ENCODE measurements around the gene SSRP1. TPM values are rescaled to one million over a fixed set of nuclear protein-coding genes. Genes with fewer than 3 reads are reported as not detected.
A peak's percentile ranks its signal among the peaks of the same experiment; 100 is the strongest.

Gene SSRP1
- total and polyA plus RNA-seq, 2 of the 4 experiments (the other 2 are of a cell fraction) = 106 to 146 TPM

GRCh38 chr11:57349491-57350274, 14.0 kb upstream of the SSRP1 start:
- Histone ChIP-seq H3K27ac (ENCODE audit: insufficient read depth, low read length) (no peak overlapping the region), H3K9ac (ENCODE audit: low read depth, low read length) (no peak overlapping the region), H4K20me1 (ENCODE audit: insufficient read depth, low read length) (no peaks in the 10 kb centered on the region), H3K18ac (ENCODE audit: low read depth, low read length) (no peak overlapping the region), H2BK5ac (ENCODE audit: low read depth, low read length, poor library complexity, severe bottlenecking) (no peak overlapping the region), H3K23ac (ENCODE audit: low read depth, low read length) (0 out of 2 replicates have a peak overlapping the region, but pooled peaks have one; percentile 44), H3K9me3 (ENCODE audit: control insufficient read depth, insufficient read depth, low read length) (peaks cover 5% of the 10 kb centered on the region; the same call in 1 of the 2 replicates), H3K79me1 (ENCODE audit: low read depth in 1 of 2, low read length in 2 of 2) (no peaks in the 10 kb centered on the region), H3K4ac (ENCODE audit: low read depth, low read length) (no peak overlapping the region), H3K36me3 (ENCODE audit: control insufficient read depth, insufficient read depth, low read length) (no peaks in the 10 kb centered on the region), H3K27me3 (ENCODE audit: control insufficient read depth, insufficient read depth, low read length) (peaks cover 20% of the 10 kb centered on the region), H4K8ac (ENCODE audit: low read depth in 2 of 2, low read length in 2 of 2) (no peak overlapping the region), H4K91ac (ENCODE audit: insufficient read depth, low read depth, low read length) (no peak overlapping the region; the same call in 1 of the 2 replicates), H2AFZ (replicated peaks; ENCODE audit: low read length, poor library complexity) (peak overlapping the region; percentile 88), H3K4me3 (ENCODE audit: insufficient read depth, low read depth, low read length) (no peak overlapping the region), H3K4me2 (ENCODE audit: low read depth, low read length) (peak overlapping the region; percentile 31; the same call in 1 of the 2 replicates), H2AK5ac (ENCODE audit: low read depth, low read length) (no peak overlapping the region), H3K56ac (ENCODE audit: extremely low read depth, insufficient read depth, low read length) (no peak overlapping the region), H3K9me1 (ENCODE audit: insufficient read depth, low read length) (no peaks in the 10 kb centered on the region), H2BK120ac (ENCODE audit: low read depth, low read length) (no peak overlapping the region), H4K5ac (ENCODE audit: low read depth, low read length) (no peak overlapping the region), H2BK20ac (ENCODE audit: low read depth, low read length) (no peak overlapping the region), H2BK15ac (ENCODE audit: low read depth, low read length) (no peak overlapping the region), H3K14ac (replicated peaks; ENCODE audit: low read depth, low read length) (no peak overlapping the region), H3K4me1 (ENCODE audit: control insufficient read depth, insufficient read depth, low read length) (peaks cover 2% of the 10 kb centered on the region; the same call in 1 of the 2 replicates), H2AK9ac (replicated peaks; ENCODE audit: low read depth, low read length, poor library complexity) (peak overlapping the region; percentile 94)
- ATAC-seq (ENCODE audit: low read depth) = peak; percentile 64
- ChIA-PET CTCF (interaction anchor here (1.0 kb wide), 2 partner anchors 109 to 144 kb away, joined by 3 to 4 read pairs; no protein-coding TSS in a partner anchor), POLR2A (ENCODE audit: unreplicated experiment) (no interaction called here)
- intact Hi-C loops (cut with micrococcal nuclease) (loop anchor here (5.0 to 10.0 kb wide), 2 partner anchors 507 to 1175 kb away; no protein-coding TSS in a partner anchor), in situ Hi-C loops (cut with MboI; ENCODE audit: low sequenced_read_pairs) (loop anchor here (25.0 kb wide), 1 partner anchor 512 kb away; no protein-coding TSS in a partner anchor), dilution Hi-C loops (cut with HindIII; ENCODE audit: low sequenced_read_pairs, unreplicated experiment) (no loop called here)
- BruUV-seq (replicated peaks) = no TSS peak
- WGBS, 2 experiments (ENCODE audit: extremely low coverage in 2 of 2, insufficient read length in 1 of 2) = 3% methylated on average over 5 of the region's 31 CpGs; no CpG with 5 or more reads in 1 of the 2 experiments
- peak; percentile 33 for DNase-seq
- TF ChIP-seq RAD21 (IDR thresholded peaks at IDR 0.05; ENCODE audit: low read length) (peak; percentile 38), SMC3 (IDR thresholded peaks at IDR 0.05; ENCODE audit: low read depth, low read length) (peak; percentile 47; the same call in 1 of the 2 replicates), MAZ (IDR thresholded peaks at IDR 0.05; ENCODE audit: borderline replicate concordance, low read depth, low read length) (no peak), MAFK (IDR thresholded peaks at IDR 0.05; ENCODE audit: low read depth, low read length) (no peak), CEBPB (IDR thresholded peaks at IDR 0.05; ENCODE audit: low read depth, low read length) (peak; percentile 51), CTCF (conservative IDR thresholded peaks at IDR 0.05; ENCODE audit: low read depth, low read length) (peak; percentile 65), NFE2L2 (IDR thresholded peaks at IDR 0.05; ENCODE audit: low read depth, low read length) (no peak)
